Stimulated activated CD4-positive, alpha-beta T cell treated with anti-CD3 and anti-CD28 coated beads, Interleukin-12 subunit alpha, Interleukin-12 subunit beta, amount 100 ng/mL, for 24 hours (primary cell): ENCODE measurements around the gene SPDYE5.
"Not testable (repeated sequence)": the region's sequence is repeated elsewhere in the genome, so short reads cannot be mapped to it uniquely, and the experiment has no call there.

Experiments used
- DNase-seq, 2 experiments: peaks; one replicate each; pipeline ENCODE4 v3.0.0-alpha.2; 2020; ENCODE audit warnings: low read depth in 2 of 2

The SPDYE5 gene, protein sequence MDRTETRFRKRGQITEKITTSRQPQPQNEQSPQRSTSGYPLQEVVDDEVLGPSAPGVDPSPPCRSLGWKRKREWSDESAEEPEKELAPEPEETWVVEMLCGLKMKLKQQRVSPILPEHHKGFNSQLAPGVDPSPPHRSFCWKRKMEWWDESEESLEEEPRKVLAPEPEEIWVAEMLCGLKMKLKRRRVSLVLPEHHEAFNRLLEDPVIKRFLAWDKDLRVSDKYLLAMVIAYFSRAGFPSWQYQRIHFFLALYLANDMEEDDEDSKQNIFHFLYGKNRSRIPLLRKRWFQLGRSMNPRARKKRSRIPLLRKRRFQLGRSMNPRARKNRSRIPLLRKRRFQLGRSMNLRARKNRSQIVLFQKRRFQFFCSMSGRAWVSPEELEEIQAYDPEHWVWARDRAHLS

DNA sequence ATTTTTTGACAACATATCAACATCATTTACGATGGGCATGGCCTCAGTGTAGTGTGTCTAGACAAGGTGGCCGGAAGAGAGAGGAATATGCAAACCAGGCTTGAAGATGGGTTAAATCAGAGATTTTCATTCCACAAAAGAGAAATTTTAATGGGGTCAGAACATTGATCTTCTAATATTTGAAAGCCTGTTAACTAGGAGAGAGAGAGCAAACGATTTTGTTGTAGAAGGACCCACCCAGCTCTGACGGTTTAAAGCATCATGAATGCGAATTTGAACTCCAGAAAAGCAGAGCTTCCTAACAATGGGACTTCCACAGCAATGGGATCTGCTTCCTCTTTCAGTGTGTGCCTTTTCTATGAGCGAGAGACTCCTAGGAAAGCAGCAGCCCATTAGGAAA lies at the start of gene SPDYE5:
SPDYE5 (plus strand) TSS at position 301 of the 400 bp plus-strand sequence. CDS start 1,728 bp downstream, outside the sequence.
- not testable (repeated sequence) for DNase-seq

DNA sequence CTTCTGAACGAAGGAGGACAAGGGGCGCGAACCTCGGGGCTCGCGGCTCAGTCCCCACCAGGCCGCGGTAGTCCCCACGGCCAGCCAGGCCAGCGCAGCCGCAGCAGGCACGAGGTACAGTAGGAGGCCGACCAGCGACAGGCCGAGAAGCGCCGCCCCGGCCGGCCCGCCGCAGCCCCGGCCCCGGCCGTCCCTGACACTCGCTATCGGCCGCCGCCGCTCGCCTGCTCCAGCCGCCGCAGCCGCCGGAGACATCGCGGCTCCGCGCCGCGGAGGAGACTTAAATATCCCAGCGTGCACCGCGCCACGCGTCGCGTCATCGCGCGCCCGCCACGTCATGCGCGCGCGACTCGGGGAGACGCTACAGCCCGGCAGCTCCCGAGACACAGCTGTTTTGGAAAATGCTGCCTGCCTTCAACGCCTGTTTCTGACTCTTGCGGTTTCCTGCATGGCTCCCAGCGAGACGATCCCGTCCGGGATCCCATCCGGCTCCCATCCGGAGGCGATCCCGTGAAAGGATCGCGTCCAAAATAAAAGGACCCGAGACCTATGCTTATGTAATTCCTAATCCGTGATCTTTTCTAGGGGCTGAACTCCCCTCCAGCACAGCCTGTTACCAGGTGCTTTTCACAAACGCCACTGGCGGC lies 49.5 kb upstream of the SPDYE5 start:
- DNase-seq, result not testable (repeated sequence)

DNA sequence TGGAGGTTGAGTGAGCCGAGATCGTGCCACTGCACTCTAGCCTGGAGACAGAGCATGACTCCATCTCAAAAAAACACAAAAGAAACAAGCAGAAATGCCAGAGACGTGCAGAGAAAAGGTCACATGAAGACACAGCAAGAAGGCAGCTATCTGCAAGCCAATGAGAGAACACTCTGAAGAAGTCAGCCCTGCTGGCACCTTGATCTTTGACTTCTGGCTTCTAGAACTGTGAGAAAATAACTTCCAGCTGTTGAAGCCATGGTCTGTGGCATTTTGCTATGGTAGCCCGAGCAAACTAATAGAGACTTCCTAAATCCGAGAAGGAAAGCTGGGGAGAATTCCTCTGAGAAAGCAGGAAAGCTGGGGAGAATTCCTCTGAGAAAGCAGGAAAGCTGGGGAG lies 42.2 kb upstream of the SPDYE5 start:
- not testable (repeated sequence) for DNase-seq

GRCh38 chr7:75452494-75452955 lies 39.6 kb upstream of the SPDYE5 start:
- DNase-seq, result not testable (repeated sequence)

DNA sequence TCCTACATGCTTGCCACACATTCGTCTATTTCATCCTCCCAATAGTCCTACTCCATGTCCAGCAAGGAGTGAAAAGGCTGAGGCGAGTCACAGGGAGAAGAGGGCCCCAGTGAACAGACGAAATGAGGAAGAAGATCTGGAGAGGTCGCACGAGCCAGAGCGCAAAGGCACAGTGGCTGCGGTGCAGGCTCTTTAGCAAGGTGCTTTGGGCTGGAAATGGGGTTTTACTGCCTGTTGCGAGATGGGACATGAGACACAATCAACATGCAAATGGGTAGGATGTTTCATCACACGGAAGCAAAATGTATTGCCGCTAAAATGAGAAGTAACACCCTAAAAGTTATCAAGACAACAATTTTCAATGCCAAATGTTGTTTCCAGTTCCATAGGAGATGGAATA lies 35.7 kb upstream of the SPDYE5 start:
- not testable (repeated sequence) for DNase-seq

- DNase-seq, result not testable (repeated sequence)
Measured at GRCh38 chr7:75458034-75458433, 34.1 kb upstream of the SPDYE5 start.

GRCh38 chr7:75460541-75460940 lies 31.6 kb upstream of the SPDYE5 start:
- DNase-seq, result not testable (repeated sequence)

DNA sequence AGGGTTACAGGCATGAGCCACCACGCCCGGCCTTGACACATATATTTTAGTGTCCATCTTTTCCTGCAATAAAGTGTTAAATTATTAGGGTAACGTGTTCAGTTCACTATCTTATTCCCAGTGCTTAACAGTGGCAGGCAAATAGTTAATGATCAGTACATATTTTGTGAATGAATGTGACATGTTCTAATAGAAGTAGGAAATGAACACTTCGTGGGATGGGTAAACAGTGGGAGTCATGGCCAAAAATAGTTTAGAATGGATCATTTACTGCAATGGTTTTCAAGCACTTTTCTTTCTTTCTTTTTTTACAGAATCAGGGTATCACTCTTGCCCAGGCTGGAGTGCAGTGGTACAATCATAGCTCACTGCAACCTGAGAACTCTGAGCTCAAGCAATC lies 22.0 kb upstream of the SPDYE5 start:
- DNase-seq, result not testable (repeated sequence)

DNA sequence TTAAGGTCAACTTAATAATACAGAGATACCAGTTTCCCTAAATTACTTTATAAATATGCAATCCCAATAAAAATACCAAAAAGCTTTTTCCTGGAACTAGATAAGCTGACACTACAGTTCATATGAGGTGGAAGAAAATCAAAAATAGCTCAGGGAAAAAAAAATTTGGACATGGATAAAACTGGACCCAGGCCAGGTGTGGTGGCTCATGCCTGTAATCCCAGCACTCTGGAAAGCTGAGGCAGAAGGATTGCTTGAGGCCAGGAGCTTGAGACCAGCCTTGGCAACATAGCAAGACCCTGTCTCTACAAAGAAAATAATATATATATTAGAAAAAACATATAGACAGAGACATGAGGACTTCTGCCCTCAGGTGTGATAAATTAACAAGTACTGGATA lies 14.7 kb upstream of the SPDYE5 start:
- not testable (repeated sequence) for DNase-seq

DNA sequence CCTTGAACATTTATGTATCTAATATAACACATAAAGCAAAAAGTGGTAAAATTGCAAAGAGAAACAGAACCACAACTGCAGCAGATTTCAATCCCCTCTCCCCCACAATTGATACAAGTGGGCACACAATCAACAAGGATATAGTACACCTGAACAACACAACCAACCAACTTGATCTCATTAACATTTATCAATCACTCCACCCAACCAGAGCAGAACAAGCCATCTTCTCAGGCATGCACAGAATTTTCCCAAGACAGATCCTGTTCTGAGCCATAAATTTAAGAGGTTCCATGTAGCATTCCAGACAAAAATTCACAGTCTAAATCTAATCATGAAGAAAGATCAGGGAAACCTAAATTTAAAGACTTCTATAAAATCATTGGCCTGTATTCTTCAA lies 11.8 kb upstream of the SPDYE5 start:
- DNase-seq, result not testable (repeated sequence)

DNA sequence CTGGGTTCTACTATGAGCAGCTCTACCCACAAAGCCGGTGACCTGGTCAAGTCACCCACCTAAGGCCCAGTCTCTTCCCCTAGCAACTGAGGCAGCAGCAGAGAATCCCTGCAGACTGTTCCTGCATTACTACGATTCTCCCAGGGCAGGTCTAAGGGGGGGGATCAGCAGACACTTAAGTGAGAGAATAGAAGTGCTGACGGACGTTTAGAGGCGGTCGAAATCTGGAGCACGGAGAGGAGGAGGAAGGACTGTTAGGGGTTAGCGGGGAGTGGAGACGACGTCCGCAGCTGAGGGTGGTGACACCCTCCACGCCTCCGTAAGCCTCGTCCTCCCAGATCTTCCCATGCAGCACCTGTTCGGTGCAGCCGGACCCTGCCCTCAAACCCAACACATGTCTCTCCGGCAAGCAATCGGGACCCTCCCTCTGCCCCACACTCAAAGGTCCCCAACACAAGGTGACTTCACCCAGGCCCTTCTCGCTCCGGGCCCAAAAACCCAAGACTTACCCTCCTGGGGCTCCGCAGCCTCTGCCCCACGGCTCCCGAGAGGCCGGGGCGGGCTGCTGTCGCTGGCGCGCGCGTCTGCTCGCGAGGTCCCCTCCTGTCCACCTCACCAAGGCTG lies 6.7 kb upstream of the SPDYE5 start:
- peak in 1 of 2 experiments; percentile 2 for DNase-seq

- DNase-seq, result peak; percentile 80 to 84
Measured at GRCh38 chr7:75485979-75486643, 6.0 kb upstream of the SPDYE5 start, which contains the start of gene POM121C. Gene POM121C, minus strand, starts transcription at chr7:75486299. Its CDS starts 44,803 bp downstream, at chr7:75441496.

DNA sequence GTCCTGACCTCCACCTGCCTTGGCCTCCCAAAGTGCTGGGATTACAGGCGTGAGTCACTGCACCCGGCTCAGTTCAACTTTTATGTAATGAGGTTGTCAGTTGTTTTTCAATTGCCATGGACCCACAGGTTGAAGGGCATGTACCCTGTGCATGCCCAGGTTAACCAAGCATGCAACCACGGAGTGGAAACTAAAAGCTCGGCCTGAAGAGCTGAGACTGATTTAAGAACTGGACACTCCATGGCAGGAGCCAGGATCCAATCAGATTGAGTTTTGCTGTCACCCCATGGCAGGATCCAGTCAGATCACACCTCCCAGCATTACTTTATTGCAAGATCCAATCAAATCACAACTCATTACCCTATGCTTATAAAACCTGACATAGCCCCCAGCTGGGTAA lies 16.9 kb downstream of the SPDYE5 start:
- DNase-seq, result not testable (repeated sequence)

GRCh38 chr7:75518842-75519241 lies 26.7 kb downstream of the SPDYE5 start:
- not testable (repeated sequence) for DNase-seq

DNA sequence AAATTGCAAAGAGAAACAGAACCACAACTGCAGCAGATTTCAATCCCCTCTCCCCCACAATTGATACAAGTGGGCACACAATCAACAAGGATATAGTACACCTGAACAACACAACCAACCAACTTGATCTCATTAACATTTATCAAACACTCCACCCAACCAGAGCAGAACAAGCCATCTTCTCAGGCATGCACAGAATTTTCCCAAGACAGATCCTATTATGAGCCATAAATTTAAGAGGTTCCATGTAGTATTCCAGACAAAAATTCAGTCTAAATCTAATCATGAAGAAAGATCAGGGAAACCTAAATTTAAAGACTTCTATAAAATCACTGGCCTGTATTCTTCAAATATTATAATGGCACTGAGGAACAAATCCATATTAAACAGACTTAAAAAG lies 29.6 kb downstream of the SPDYE5 start:
- not testable (repeated sequence) for DNase-seq

DNA sequence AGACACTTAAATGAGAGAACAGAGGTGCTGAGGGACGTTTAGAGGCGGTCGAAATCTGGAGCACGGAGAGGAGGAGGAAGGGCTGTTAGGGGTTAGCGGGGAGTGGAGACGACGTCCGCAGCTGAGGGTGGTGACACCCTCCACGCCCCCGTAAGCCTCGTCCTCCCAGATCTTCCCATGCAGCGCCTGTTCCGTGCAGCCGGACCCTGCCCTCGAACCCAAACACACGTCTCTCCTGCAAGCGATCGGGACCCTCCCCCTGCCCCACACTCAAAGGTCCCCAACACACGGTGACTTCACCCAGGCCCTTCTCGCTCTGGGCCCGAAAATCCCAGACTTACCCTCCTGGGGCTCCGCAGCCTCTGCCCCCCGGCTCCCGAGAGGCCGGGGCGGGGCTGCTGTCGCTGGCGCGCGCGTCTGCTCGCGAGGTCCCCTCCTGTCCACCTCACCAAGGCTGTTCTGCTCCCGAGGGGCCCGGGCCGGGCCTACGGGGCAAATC lies 35.2 kb downstream of the SPDYE5 start:
- DNase-seq, result not testable (repeated sequence)

DNA sequence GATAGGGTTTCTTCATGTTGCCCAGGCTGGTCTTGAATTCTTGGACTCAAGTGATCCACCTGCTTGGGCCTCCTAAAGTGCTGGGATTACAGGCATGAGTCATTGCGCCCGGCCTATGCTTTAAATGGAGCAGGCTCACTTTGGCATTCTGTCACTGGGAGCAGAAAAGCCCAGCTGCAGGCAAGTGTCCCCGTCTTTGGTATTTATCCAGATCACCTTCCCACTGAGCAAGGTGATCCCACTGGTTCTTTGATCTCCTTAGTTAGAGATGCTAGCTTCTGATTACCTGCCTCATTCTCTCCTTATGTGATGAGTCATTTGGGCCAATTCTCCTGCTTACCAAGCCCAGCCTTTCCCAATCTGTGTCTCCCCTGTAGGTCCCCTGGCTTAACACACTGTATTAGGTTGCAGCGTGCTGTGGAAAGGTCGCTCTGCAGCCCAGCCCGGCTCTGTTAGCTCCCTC lies 39.3 kb downstream of the SPDYE5 start:
- DNase-seq, result no peak

- no peak for DNase-seq
Measured at GRCh38 chr7:75532639-75533038, 40.5 kb downstream of the SPDYE5 start.

DNA sequence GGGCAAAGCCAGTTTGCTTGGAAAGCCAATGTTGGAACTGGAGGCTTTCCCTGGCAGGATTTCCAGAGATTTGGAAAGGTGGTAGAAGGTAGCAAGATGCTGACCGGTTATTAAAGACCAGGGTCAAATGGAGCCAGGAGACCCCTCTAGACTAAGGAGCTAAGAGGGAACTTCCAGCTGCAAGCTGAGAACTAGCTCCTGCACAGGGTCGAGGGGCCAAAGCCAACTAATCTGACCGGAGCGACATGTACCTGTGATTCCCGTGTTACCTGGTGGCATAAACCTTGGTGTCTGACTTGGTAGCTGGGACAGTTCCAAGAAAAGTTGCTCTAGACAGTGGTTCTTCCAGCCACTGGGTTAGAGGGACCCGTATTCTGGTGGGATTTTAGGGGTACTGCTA lies 41.8 kb downstream of the SPDYE5 start:
- DNase-seq, result no peak

DNA sequence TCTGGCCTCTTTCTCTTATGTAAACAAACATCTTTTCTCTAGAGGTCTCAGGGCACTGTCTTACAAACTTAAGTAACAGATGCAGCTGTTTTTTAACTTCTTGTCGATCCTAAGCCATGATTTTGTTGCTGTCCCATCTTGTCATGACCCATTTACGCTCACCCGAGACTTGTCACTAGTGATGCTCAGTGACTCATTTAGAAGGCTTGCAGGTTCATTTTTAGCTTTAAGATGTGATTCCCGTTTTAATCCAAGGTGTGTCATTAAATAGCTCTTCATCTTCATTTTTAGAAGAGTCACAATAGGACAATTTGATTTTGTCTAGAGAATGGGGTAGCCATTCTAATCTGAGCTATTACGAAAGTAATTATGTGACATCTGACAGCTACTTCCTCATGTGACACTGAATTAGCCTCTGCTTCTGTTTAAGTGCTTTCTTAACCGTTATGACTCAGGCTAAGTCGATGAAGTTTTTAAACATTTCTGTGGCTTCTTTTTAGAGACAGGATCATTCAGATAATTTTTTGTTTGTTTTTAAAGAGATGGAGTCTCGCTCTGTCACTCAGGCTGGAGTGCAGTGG lies 42.7 kb downstream of the SPDYE5 start:
- no peak for DNase-seq

GRCh38 chr7:75536491-75536890 lies 44.4 kb downstream of the SPDYE5 start:
- DNase-seq, result no peak
